Effector CD4-positive, alpha-beta T cell (primary cell): ENCODE data around the gene SRSF4.
"Not testable (repeated sequence)": the region's sequence is repeated elsewhere in the genome, so short reads cannot be mapped to it uniquely, and the experiment has no call there.

Source experiments
- DNase-seq: peaks from one replicate; pipeline ENCODE4 v3.0.0-alpha.2; 2020

Gene SRSF4

DNA sequence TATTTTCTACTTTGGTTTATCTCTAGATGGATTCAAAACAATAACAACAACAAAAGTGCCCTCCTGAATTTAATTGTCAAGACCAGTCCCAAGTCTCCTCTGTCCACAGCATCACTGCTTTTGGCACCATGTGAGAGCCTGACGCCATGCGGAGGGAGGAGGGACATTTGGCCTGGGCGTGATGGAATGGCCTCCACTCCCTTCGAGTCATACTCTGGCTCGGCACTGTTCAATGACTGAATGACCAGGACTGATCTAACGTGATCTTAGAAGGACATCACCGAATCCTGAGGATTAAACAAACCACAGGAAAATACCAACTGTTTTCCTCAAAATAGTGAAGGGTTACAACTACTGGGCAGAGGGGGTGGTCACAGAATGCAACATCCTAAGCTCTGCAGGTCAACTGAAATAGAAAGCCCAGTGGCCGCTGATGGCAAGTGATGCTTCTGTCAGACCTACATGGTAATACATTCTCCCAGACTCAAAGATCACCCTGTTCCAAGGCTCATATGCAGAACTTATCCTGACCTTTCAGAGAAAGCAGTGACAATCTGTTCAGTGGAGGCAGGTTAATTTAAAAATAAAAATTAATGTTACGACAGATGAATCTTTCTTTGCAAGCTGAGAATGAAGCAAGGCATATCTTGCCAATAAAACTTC, 19.1 kb downstream of the SRSF4 start:
- no peak for DNase-seq

DNA sequence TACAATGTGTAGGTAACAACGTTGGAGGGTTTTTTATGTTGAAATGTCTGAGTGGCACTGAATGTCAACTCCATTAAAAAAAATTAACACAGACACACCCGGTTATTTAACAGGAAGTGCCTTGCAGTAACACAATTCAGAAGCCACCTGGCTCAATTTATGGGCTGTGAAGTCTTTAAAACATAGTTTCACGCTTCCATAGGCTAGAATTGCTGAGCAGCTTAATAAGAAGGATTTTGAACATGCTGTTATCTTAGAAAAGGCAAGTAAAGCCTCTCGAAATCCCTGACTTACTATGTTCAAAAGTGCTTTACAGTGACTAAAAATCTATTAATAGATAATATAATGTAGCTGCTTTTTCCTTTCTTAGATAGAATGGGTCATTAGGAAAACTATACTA, 19.7 kb downstream of the SRSF4 start:
- DNase-seq = no peak

DNA sequence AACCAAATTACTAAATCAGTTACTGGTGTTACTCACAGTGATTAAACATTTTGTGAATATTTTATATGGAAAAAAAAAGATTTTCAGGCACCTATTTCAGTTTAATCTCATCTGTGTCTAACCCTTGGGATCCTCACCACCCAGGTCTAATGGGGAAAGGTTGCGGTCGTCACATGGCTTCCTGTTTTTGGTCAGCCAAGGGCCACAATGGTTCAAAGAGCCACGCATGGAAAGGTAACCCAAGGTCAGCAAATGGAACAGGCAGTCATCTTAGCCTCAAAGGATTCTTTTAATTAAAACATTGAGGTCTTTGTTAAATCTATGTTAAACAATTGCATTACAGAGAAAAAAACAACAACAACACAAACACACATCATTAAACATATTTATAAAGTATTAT, 21.9 kb downstream of the SRSF4 start:
- DNase-seq = no peak

DNA sequence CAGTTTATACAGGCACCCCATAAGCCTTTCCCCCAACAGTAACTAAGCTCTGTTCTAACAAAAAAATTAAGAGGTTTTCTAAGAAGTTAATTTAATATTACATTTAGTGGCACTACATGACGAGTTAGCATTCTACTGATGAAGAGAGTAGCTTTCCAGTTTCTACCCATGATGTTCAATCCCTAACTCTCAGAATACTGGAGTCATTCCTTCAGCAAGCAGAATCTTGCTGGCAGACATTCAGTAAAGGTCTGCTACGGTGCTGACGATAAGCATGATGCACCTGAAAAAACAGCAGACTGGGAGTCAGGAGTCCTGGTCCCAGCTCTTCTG, 24.5 kb downstream of the SRSF4 start:
- DNase-seq = no peak

DNA sequence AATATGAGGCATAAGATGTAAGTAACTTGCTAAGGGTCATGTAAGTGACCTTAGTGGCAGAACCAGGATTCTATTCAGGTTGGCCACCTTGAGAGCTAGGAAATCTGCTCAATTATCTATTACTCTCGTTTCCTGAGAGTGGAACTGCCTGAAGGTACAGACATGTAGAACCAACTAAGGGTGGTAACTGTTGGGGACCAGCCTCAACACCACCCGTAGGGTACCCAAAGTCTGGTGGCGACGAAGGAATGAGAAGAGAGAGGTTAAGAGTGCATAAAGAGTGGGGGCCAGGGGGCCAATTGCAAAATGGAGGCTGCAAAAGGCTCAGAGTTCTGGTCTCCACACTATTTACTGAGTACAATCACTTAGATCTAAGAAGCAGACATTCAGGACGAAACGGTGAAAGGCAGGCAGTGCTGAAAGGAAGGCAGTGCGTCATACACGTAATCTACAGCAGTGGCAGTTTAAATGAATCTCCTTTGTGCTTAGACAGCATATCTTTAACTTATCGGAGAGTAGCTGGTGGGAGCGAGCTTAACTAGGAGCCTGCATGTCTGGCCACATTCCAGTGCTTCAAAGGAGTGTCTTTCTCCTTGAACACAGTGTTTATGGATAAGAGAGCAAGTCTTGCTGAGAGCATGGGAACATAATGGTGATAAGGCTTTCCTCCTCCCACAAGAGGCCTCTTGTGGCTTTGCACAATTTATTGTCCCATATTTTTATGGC, 25.0 kb downstream of the SRSF4 start:
- DNase-seq = no peak

DNA sequence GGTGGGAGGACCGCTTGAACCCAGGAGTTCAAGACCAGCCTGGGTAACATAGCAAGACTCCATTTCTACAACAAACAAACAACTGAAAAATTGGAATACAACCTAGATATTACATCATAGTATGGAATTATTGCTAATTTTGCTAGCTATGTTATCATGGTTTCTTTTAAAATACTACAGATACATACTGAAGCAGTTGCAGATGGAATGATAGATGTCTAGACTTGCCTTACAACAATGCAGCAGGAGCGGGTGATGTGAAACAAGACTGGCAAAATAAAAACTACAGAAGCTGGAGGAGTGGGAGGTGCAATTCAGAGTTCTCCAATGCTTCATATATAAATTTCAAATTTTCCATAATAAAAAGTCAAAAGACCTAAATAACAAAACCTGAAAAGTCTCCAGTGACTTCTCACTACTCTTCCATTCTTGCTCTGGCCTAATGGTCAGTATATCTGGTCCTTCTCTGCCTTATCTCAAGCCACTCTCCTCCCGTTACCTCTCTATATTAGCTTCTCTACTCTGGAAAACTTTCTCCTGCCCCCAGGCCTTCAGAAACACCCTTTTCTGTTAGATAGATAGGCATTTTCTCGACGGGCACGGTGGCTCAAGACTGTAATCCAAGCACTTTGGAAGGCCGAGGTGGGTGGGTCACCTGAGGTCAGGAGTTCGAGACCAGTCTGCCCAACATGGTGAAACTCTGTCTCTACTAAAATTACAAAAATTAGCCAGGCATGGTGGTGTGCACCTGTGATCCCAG, 29.5 kb downstream of the SRSF4 start:
- DNase-seq = no peak

DNA sequence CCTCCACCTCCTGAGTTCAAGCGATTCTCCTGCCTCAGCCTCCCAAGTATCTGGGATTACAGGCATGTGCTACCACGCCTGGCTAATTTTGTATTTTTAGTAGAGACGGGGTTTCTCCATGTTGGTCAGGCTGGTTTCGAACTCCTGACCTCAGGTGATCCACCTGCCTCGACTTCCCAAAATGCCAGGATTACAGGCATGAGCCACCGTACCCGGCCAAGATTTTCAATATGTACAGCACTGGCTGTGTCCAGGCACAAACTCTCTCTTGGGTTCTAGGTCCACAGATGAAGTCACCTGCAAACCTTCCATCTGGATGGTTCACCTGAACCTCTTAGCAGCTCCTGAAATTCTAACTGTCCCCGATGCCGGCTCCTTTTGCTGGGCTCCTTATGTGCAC, 31.4 kb downstream of the SRSF4 start:
- not testable (repeated sequence) for DNase-seq

DNA sequence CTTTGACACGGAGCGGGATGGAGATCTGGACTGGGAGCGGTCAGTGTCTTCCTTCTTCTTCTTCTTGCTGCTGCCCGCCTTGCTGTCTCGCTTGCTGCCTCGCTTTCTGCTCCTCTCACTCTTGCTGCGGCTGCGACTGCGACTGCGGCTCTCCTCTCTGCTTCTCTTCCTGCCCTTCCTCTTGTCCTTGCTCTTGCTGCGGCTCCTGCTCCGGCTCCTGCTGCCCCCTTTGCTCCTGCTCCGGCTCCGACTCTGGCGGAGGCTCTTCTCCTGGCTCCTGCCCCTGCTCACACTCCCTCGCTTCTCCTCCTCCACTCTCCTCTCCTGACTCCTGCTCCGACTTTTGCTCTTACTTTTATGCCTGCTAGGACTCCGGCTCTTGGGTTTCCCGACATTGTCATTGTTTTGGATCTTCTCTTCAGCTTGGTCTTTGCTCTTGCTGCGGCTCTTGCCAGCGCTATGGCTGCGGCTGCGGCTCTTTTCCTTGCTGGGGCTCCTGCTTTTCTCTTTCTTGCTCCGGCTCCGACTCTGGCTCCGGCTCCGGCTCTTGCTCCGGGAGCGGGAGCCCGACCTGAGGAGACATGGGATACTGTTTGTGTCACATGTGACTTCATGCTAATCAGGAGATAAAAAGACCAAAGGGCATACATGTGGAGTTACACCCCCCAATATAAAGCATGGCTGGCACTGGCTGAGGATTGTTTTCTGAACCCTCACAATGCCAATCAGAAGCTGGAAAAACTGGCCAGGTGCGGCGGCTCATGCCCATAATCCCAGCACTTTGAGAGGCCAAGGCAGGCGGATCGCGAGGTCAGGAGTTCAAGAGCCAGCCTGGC, 32.8 kb downstream of the SRSF4 start:
- DNase-seq = no peak

DNA sequence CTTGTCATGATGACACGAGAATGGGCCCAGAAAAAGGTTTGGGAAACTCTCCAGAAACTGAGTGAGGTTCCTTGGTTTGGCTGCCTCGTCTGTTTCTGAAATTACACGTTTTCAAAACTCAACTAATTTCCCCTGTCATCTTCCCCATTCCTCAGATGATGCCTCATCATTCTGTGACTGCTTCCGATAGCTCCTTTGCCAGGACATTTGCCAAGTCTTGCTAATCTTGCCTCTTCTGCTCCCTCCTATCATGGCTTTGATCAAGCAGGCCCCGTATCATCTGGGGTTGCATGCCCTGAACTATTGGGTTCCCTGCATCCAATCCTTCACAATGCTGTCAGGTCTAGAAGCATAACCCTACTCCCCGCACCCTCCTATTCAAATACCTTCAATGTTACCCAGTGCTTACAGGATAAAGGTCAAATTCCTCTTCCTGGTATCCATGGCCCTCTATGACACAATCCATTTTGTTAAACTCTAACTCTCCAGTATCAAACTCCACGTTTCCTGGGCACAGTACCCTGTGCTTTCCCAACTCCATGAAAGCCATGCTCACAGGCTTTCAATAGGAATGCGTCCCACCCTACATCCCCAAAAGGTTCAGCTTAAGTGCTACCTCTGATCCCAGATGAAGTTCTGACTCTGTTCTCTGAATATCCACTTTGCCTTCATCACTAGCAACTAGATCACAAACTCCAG, 35.8 kb downstream of the SRSF4 start:
- no peak for DNase-seq

DNA sequence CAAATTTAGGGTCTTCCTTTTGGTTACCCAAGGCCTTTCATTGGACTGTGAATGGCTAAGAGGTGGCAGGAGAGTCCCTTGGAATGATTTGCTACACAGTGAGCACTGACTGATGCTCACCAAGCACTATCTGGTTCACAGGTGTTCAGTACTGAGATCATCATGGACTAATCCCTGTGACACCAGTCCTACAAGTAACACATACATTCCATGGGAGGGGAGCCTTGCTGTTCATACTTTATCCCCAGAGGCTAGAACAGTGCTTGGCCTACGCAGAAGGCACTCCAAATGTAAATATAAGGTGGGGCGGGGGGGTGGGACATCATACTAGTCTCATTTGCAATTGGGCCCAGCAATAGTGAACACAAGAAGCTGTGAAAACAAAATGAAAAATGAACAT, 37.5 kb downstream of the SRSF4 start:
- DNase-seq = no peak

DNA sequence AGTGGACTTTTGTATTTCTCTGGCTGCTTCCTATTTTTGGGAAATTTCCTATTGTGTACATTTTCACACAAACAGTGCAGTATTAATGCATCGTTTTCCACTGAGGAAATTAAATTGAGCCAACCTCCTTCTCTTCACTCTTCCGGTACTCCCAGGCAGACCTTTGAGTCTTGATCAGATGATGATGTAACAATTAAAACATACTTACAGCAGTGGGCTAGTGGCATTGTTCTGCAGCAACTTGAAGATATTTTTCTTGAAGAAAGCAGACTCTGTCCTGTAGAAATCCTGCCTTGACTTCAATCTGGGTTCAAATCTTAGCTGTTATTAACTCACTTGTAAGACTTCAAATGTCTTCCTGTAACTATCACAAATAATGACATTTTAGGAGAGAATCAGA, 39.0 kb downstream of the SRSF4 start:
- no peak for DNase-seq

DNA sequence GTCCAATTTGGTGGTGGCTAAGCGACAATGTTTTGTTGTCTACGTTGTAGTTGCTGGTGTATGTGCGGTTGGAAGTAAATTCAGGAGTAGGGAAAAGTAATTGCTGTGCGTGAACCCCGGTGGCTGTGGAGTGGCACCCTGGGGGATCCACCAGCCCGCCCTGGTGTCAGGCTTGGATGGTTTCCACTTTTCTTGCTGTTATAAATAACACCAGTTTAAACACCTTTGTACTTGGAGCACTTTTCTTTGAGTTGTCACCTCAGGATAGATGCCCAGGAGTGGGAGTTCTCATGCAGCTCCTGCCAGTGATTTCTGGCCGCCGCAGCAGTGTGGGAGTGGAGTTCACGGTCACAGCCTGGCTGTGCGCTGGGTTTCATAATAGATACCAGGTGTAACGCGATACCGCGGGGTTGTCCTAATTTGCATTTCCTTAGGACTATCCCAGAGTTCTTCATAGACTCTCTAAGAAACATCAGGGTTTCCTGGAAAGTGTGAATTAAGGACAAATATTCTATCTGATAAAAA, 45.2 kb downstream of the SRSF4 start:
- no peak for DNase-seq

DNA sequence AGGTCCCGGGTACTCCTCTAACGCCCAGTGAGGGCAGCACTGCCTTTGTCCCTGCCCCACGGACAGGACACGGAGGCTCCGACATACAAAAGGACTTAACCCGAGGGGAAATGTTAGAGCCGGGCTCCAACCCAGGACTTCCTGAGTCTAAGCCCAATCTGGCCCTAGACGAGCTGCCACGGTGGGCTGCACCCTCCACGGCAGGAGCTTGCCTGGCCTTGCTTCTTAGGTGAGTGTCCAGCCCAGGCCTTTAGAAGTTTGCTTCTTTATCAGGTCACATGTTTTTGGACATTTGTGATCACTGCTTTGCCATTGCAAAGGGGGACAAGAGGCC, 47.0 kb downstream of the SRSF4 start:
- DNase-seq = no peak

DNA sequence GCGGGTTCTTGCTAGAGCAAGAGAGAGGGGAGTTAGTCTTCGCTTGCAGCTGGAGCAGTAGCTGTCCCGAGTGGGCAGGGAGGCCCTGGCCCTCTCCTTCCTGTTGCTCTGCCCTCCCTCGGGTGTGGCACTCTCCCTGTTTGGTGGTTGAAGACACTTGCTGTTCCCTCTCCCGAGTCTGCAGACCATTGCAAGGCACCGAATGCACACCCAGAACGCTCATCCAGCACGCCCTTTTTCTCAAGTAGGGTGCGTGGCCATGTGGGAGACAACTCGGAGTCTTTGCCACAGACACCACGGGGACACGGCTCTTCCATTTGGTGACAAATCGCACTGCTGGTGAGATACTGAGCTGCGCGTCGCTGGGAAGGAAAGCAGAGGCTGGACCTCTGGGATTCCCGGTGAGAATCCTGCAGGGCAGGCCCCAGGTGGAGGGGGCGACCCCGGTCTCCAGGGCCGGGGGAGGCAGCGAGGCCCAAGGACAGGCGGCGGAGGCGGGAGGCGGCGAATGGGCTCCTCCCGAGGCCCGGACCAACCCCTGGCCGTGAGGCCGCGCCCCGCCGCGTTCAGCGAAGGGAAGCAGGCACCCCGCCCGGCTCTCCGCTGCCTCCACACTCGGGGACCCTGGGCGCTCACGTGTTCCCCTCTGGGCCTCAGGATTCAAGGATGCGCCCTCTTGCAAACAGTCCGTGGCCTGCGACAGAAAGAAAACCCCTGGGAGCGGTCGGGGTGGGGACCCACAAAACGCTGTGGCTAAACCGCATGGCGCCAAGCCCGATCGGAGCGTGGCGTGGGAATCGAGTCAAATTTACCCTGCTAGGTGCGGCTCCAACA, 47.6 kb downstream of the SRSF4 start:
- DNase-seq = no peak

DNA sequence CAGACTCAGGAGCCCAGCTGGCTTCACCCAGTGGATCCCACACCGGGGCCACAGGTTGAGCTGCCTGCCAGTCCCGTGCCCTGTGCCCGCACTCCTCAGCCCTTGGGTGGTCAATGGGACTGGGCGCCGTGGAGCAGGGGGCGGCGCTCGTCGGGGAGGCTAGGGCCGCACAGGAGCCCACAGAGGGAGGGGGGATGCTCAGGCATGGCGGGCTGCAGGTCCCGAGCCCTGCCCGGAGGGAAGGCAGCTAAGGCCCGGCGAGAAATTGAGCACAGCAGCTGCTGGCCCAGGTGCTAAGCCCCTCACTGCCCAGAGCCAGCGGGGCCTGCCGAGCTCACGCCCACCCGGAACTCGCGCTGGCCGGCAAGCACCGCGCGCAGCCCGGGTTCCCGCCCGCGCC, 50.6 kb downstream of the SRSF4 start:
- not testable (repeated sequence) for DNase-seq

DNA sequence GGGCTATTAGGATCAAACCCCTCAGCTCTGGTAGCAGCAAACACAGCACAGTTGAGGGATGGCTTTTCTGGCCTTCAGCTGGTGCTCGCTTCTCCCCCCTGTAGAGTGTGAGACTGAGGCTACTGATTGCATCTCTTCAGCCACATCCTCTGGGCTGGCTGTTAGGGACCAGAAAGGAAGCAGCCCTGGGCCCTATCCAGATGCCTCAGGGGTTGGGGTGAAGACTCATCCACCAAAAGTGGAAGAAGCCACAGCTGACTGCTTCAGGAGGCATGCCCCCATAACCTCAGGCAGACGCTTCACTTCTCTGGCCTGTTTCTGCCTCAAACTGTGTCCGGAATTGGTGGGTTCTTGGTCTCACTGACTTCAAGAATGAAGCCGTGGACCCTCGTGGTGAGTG, 51.8 kb downstream of the SRSF4 start:
- DNase-seq = no peak

DNA sequence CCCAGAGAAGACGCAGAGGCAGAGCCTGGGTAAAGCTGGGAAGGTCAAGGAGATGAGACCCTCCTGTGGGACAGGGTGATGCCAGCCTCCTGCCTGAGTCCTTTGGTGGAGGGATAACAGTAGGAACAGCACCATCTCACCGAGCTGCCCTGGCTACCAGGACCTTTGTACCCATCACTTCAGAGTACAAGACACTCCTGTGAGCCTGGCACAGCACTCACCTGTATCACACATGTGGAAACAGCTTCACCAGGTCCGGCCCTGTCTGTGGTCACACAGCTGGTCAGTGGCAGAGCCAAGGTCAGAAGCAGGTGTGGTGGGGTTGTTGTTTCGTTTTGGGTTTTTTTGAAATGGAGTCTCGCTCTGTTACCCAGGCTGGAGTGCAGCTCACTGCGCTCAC, 53.0 kb downstream of the SRSF4 start:
- DNase-seq = no peak

DNA sequence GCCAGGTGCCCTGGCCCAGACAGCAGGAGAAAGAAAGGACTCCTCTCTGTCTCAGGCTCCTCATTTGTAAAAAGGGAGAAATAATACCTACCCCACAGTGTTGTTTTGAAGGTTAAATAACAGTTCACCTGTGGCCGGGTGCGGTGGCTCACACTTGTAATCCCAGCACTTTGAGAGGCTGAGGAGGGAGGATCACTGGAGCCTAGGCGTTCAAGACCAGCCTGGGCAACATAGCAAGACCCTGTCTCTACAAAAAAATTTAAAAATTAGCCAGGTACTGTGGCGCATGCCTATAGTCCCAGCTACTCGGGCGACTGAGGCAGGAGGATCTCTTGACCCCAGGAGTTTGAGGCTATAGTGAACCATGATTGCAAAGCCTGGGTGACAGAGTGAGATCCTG, 55.5 kb downstream of the SRSF4 start:
- DNase-seq = no peak

DNA sequence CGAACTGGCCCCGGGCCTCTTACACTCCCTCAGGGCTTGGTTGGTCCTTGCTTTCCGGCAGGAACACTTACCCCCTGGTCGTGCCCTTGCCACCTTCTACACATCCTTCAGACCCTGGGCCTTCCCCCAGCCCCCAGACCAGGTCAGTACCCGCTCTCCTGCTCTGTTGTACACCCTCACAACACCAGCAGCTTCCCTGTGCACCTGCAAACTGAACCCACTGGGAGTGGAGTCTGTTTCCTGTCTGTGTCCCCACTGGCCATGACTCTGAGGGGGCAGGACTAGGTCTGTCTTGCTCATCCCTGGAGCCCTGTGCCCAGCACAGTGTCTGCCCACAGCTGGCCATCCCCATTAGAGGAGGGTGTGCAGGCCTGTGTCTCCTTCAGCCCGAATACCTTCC, 55.9 kb downstream of the SRSF4 start:
- DNase-seq = no peak

DNA sequence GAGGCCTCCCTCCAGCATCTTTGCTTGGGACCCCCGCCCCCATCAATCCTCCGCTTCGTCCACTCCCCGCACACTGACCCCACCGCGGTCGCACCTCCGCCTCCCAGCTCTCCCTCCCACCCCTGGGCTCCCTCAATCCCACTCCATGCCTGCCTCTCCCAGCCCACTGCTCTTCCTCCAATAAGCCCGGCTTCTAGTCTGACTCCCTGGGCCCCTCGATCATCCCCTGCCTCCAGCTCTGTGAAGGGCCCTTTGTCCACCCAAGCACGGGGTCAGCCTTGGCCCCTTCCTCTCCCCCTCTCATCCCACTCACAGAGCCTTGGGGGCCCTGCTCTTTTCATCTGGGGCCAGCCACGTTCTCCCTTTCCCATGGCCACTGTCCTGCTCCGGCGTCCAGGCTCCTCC, 56.5 kb downstream of the SRSF4 start:
- no peak for DNase-seq
